GM06990 (cell line): ENCODE data around the gene SVOP.

Experiments
- DNase-seq: peaks from one replicate; pipeline ENCODE4 v3.0.0-alpha.2; 2011; ENCODE audit not compliant: insufficient read length; ENCODE audit errors: extremely low read depth
- H3K27me3 ChIP-seq: replicated peaks from 2 replicates; pipeline ENCODE4 v1.6.0; 2011; ENCODE audit warnings: low read length; ENCODE audit not compliant: control insufficient read depth, insufficient read depth
- H3K36me3 ChIP-seq: 2 replicates; pipeline ENCODE4 v1.5.1; 2011; ENCODE audit warnings: low read length; ENCODE audit not compliant: control insufficient read depth, insufficient read depth
- H3K4me3 ChIP-seq: replicated peaks from 2 replicates; pipeline ENCODE4 v1.5.1; 2011; ENCODE audit warnings: low read depth, mild to moderate bottlenecking, control low read depth, low read length
- CTCF ChIP-seq: IDR thresholded peaks from 2 replicates; pipeline ENCODE4 v1.5.1; 2011; ENCODE audit warnings: low read length, control low read depth, mild to moderate bottlenecking, inconsistent platforms; ENCODE audit not compliant: insufficient read depth, poor library complexity, severe bottlenecking

Gene SVOP

GRCh38 chr12:108912361-108912760 lies 108.5 kb downstream of the SVOP start:
- Histone ChIP-seq H3K36me3 (no peaks in the 10 kb centered on the region), H3K27me3 (no peaks in the 10 kb centered on the region; the same call in none of the 2 replicates), H3K4me3 (no peak overlapping the region)
- DNase-seq: no peak
- no peak for TF ChIP-seq CTCF

- no peak for DNase-seq
- Histone ChIP-seq H3K36me3 (no peaks in the 10 kb centered on the region), H3K27me3 (no peaks in the 10 kb centered on the region; the same call in none of the 2 replicates), H3K4me3 (no peak overlapping the region)
- TF ChIP-seq CTCF: no peak
Observed at GRCh38 chr12:108911915-108912314, 109.0 kb downstream of the SVOP start.

DNA sequence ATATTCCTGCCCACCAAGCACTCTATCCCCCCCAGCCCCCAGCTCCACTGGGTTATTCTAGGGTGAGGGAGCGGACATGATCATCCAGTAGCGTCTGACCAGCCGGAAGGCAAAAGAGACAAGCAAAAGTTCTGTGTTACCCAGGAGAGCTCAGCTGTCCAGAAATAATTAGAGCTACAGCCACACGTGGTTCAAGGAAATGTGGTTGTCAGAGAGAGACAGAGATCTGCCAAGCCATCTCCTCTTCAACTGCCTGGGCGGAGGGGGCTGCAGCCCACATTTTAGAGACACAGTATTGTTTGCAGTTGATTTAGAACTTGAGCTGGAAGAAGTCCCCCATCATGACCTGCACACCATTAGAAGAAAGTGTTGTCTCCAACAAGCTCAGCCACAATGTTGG lies 110.5 kb downstream of the SVOP start:
- no peaks in the 10 kb centered on the region; the same call in none of the 2 replicates for H3K27me3 ChIP-seq
- H3K4me3 ChIP-seq: no peak overlapping the region
- TF ChIP-seq CTCF: no peak
- H3K36me3 ChIP-seq: no peaks in the 10 kb centered on the region
- DNase-seq: no peak

DNA sequence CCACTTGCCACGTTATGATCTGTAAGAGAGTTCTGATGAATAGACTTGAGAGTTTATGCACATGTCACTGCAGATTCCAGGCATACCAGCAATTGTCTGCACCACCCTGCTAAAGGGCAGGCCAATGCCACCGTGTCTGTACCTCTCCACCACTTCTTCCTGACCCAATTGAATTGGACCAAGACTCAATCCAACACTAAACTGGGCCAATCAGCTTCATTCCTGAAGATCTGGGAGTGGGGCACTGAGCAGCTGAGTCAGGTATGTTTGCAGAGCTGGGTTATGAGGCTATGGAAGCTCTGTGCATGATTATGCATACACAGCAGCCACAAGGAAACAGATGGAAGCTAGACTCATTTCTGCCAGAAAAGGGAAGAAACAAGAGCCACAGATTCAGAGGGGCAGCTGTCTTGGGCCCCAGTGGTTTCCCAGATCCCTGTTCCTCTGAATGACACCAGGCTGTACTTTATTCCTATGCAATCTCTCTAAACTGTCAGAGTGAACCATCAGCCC lies 113.0 kb downstream of the SVOP start:
- Histone ChIP-seq H3K4me3 (no peak overlapping the region), H3K36me3 (no peaks in the 10 kb centered on the region), H3K27me3 (no peaks in the 10 kb centered on the region; the same call in none of the 2 replicates)
- no peak for TF ChIP-seq CTCF
- DNase-seq: no peak

- TF ChIP-seq CTCF: no peak
- no peak for DNase-seq
Observed at GRCh38 chr12:108906971-108907370, 113.9 kb downstream of the SVOP start.

DNA sequence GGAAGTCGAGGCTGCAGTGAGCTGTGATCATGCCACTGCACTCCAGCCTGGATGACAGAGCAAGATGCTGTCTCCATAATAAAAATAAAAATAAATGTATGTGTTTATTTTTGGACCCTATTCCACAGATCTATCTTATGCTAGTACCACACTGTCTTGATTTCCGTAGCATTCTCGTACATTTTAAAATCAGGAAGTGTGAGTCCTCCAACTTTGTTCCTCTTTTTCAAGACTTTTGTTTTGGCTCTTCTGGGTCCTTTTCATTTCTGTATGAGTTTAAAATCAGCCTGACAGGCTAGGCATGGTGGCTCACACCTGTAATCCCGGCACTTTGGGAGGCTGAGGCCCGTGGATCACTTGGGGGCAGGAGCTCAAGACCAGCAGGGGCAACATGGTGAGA lies 115.1 kb downstream of the SVOP start:
- TF ChIP-seq CTCF: no peak
- Histone ChIP-seq H3K27me3 (no peaks in the 10 kb centered on the region; the same call in none of the 2 replicates), H3K4me3 (no peak overlapping the region), H3K36me3 (no peaks in the 10 kb centered on the region)
- DNase-seq: no peak

More at GRCh38 chr12:108906971-108907370, 113.9 kb downstream of the SVOP start:
- Histone ChIP-seq H3K4me3 (no peak overlapping the region), H3K36me3 (no peaks in the 10 kb centered on the region), H3K27me3 (no peaks in the 10 kb centered on the region; the same call in none of the 2 replicates)
